ENCODE results near the gene CLSTN2. TPM values are rescaled to one million over a fixed set of nuclear protein-coding genes. Genes with fewer than 3 reads are reported as not detected.

CLSTN2 gene
- total RNA-seq, 4 donors from 2014 or later, result 3.7 to 9.5 (median 7.4) TPM

DNA sequence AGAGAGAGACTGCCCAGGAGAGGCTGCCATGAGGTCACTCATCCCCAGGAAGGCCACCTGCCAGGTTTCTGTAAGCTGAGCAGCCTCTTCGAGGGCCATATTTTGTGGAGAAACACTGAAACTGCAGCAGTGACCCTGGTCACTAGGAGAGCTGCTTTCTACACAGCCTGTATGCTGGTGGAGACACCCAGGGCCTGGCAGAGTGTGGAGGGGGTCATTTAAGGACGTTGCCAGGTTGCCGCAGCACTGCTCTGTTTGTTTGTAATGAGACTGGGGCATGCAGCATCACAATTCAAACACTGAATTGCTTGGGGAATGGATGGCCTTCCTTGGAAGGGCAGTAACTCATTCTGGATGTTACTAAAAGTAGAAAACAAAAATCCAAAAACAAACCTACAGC lies 638.0 kb downstream of the CLSTN2 start:
- H3K4me1 ChIP-seq, result peaks cover 3 to 23% (median 14%) of the 10 kb centered on the region in 4 donors
- DNase-seq (ENCODE audit: extremely low spot score), result no peak
- WGBS, result 60% methylated on average over 3 of the region's 3 CpGs
- H3K27ac ChIP-seq (replicated peaks in 1 of 4), result no peak overlapping the region
- H3K4me3 ChIP-seq, result no peak overlapping the region
- no peaks in the 10 kb centered on the region for H3K36me3 ChIP-seq
- TF ChIP-seq, protein P1, sequence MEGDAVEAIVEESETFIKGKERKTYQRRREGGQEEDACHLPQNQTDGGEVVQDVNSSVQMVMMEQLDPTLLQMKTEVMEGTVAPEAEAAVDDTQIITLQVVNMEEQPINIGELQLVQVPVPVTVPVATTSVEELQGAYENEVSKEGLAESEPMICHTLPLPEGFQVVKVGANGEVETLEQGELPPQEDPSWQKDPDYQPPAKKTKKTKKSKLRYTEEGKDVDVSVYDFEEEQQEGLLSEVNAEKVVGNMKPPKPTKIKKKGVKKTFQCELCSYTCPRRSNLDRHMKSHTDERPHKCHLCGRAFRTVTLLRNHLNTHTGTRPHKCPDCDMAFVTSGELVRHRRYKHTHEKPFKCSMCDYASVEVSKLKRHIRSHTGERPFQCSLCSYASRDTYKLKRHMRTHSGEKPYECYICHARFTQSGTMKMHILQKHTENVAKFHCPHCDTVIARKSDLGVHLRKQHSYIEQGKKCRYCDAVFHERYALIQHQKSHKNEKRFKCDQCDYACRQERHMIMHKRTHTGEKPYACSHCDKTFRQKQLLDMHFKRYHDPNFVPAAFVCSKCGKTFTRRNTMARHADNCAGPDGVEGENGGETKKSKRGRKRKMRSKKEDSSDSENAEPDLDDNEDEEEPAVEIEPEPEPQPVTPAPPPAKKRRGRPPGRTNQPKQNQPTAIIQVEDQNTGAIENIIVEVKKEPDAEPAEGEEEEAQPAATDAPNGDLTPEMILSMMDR (IDR thresholded peaks at IDR 0.05), result no peak
- TF ChIP-seq EP300 (IDR thresholded peaks at IDR 0.05), result no peak
- intact Hi-C loops (cut with DNase I), result no loop called here
- no peaks in the 10 kb centered on the region for H3K27me3 ChIP-seq
- no peaks in the 10 kb centered on the region for H3K9me3 ChIP-seq

DNA sequence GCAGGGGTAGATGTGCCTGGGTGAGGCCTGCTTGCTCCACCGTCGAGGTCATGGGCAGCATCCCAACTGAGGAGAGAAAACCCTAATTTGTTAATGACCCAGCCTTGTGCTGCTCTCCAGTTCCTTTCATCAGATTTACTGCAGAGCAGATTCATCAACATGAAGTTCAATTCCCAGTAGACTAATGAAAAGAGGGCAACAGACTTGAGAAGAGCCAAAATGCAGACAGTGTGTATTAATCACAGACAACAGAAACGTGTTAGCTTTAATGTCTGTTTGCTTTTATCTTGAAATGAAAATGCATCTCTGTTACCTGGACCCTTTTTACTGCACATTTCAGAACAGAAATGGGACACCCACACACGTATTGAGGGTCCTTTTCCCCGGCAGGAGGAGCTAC lies 639.4 kb downstream of the CLSTN2 start:
- Histone ChIP-seq H3K27ac (replicated peaks in 1 of 4) (no peak overlapping the region), H3K4me3 (no peak overlapping the region), H3K27me3 (no peaks in the 10 kb centered on the region), H3K36me3 (no peaks in the 10 kb centered on the region), H3K9me3 (no peaks in the 10 kb centered on the region), H3K4me1 (peaks cover 3 to 14% (median 8%) of the 10 kb centered on the region in 4 donors)
- intact Hi-C loops (cut with DNase I), result no loop called here
- 72% methylated on average over 5 of the region's 5 CpGs for WGBS
- TF ChIP-seq EP300 (IDR thresholded peaks at IDR 0.05), result no peak
- TF ChIP-seq POLR2AphosphoS5 (IDR thresholded peaks at IDR 0.05), result no peak
- TF ChIP-seq, protein P1 (IDR thresholded peaks at IDR 0.05), result no peak
- TF ChIP-seq POLR2A (IDR thresholded peaks at IDR 0.05; ENCODE audit: low read depth), result no peak
- DNase-seq (ENCODE audit: extremely low spot score), result no peak

DNA sequence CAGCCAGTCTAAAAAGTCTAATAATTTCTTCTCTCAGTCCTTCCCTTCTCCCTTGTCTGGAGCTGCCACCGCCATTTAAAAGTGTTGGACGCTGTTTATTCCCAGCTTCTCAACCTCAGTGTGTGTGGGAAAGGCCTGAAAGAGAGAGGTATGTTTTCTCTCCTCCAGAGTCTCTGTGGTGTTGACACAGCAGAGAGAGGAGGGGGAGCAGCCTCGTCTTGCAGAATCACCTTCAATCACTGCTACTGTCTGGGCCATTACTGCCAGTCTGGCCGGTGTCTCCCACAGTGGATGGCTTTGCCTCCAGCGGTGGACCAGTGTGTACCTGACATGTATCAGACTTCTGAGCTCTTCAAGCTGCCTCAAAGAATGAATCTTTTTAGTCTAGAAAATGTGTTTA lies 641.5 kb downstream of the CLSTN2 start:
- H3K36me3 ChIP-seq, result no peaks in the 10 kb centered on the region
- WGBS, result 72% methylated on average over 5 of the region's 5 CpGs
- intact Hi-C loops (cut with DNase I), result no loop called here
- H3K9me3 ChIP-seq, result no peaks in the 10 kb centered on the region
- DNase-seq (ENCODE audit: extremely low spot score), result no peak
- no peaks in the 10 kb centered on the region for H3K27me3 ChIP-seq
- H3K4me1 ChIP-seq, result peaks cover 3 to 11% (median 8%) of the 10 kb centered on the region in 4 donors
- no peak for TF ChIP-seq POLR2A (IDR thresholded peaks at IDR 0.05; ENCODE audit: low read depth)
- TF ChIP-seq EP300 (IDR thresholded peaks at IDR 0.05), result no peak
- TF ChIP-seq, protein P1 (IDR thresholded peaks at IDR 0.05), result no peak
- TF ChIP-seq POLR2AphosphoS5 (IDR thresholded peaks at IDR 0.05), result no peak
- no peak overlapping the region for H3K27ac ChIP-seq (replicated peaks in 1 of 4)
- no peak overlapping the region for H3K4me3 ChIP-seq

DNA sequence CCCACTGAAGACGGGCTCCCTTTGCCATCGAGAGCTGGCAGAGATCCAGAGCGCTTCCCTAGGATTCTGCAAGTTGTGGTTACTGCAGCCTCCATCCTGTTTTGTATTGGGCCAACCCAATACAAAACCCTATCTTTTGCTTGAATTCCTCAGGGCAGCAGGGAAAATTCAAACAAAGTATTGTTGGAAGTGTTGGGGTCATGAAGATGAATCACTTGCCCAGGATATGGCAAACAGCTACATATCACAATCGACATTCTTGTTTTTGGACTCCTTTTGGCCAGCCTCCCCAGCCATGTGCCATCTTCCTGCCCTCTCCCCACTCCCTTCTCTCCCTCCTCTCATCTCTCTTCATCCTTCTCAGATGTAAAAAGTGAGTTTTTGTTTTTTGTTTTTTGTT lies 642.9 kb downstream of the CLSTN2 start:
- 80% methylated on average over 4 of the region's 4 CpGs for WGBS
- TF ChIP-seq, protein P1 (IDR thresholded peaks at IDR 0.05), result no peak
- no peak for TF ChIP-seq POLR2A (IDR thresholded peaks at IDR 0.05; ENCODE audit: low read depth)
- TF ChIP-seq POLR2AphosphoS5 (IDR thresholded peaks at IDR 0.05), result no peak
- TF ChIP-seq EP300 (IDR thresholded peaks at IDR 0.05), result no peak
- intact Hi-C loops (cut with DNase I), result no loop called here

DNA sequence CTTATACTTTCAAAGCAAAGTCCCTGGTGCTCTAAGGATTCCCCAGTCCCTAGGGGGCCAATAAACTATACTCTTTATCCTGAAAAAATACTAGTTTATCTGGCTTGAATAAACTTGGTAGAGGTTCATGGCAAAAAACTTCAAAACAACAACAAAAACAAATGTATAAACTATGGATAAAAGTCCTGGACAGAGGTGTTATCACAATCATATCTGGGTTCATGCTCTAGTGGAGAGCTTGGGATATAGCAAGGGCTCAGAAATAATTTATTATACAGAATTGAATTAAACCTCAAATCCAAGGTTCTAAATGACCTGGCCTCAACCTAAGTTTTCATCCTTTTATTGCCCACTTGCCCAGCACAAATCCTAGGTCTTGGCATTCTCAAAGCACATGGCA lies 644.3 kb downstream of the CLSTN2 start:
- Histone ChIP-seq H3K27me3 (no peaks in the 10 kb centered on the region), H3K9me3 (no peaks in the 10 kb centered on the region), H3K36me3 (no peaks in the 10 kb centered on the region), H3K4me1 (no peaks in the 10 kb centered on the region), H3K4me3 (no peak overlapping the region), H3K27ac (replicated peaks in 1 of 4) (no peak overlapping the region)
- intact Hi-C loops (cut with DNase I), result no loop called here
- no peak for DNase-seq (ENCODE audit: extremely low spot score)
- TF ChIP-seq POLR2A (IDR thresholded peaks at IDR 0.05; ENCODE audit: low read depth), result no peak
- no peak for TF ChIP-seq EP300 (IDR thresholded peaks at IDR 0.05)
- no peak for TF ChIP-seq POLR2AphosphoS5 (IDR thresholded peaks at IDR 0.05)
- TF ChIP-seq, protein P1 (IDR thresholded peaks at IDR 0.05), result no peak

More for the DNA sequence above, 642.9 kb downstream of the CLSTN2 start:
- H3K27ac ChIP-seq (replicated peaks in 1 of 4), result no peak overlapping the region
- no peak overlapping the region for H3K4me3 ChIP-seq
- H3K36me3 ChIP-seq, result no peaks in the 10 kb centered on the region
- no peaks in the 10 kb centered on the region for H3K9me3 ChIP-seq
- H3K4me1 ChIP-seq, result peaks cover 0 to 7% (median 4%) of the 10 kb centered on the region in 4 donors
- H3K27me3 ChIP-seq, result no peaks in the 10 kb centered on the region
- no peak for DNase-seq (ENCODE audit: extremely low spot score)

Measured in esophagus muscularis mucosa (tissue), 4 donors.